ENCODE measurements around the gene TTC3. TPM values are rescaled to one million over a fixed set of nuclear protein-coding genes. Genes with fewer than 3 reads are reported as not detected.

The TTC3 gene
- total RNA-seq, 1 donor from 2014 or later: 286 TPM

DNA sequence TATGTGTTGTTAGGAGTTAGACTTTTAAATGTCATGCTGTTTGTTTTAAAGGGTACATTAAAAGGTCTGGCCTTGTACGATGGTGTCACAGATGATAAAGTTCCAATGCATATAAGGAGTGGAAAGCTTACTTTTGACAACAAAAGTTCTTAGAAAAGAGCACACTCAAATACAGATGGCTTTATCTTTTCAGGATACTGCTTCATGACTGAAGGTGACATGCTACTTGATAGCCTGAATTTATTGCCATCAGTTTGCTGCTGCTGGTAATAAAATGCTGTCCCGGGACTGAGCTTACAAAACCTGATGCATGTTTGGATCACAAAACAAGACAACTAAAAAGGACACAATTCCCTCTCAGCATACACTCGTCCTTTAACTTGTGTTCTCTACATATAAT lies 84.9 kb downstream of the TTC3 start:
- Mint-ChIP-seq H3K9me3 (no peaks in the 10 kb centered on the region), H3K27me3 (ENCODE audit: low read depth) (no peaks in the 10 kb centered on the region), H3K36me3 (peaks cover 43% of the 10 kb centered on the region), H3K4me1 (peaks cover 23% of the 10 kb centered on the region), H3K4me3 (no peak overlapping the region), H3K27ac (no peak overlapping the region)
- DNase-seq (ENCODE audit: low spot score in 2 of 2, unreplicated experiment in 2 of 2): no peak
- TF ChIP-seq, protein P1, sequence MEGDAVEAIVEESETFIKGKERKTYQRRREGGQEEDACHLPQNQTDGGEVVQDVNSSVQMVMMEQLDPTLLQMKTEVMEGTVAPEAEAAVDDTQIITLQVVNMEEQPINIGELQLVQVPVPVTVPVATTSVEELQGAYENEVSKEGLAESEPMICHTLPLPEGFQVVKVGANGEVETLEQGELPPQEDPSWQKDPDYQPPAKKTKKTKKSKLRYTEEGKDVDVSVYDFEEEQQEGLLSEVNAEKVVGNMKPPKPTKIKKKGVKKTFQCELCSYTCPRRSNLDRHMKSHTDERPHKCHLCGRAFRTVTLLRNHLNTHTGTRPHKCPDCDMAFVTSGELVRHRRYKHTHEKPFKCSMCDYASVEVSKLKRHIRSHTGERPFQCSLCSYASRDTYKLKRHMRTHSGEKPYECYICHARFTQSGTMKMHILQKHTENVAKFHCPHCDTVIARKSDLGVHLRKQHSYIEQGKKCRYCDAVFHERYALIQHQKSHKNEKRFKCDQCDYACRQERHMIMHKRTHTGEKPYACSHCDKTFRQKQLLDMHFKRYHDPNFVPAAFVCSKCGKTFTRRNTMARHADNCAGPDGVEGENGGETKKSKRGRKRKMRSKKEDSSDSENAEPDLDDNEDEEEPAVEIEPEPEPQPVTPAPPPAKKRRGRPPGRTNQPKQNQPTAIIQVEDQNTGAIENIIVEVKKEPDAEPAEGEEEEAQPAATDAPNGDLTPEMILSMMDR (IDR thresholded peaks at IDR 0.05; ENCODE audit: unreplicated experiment): no peak

DNA sequence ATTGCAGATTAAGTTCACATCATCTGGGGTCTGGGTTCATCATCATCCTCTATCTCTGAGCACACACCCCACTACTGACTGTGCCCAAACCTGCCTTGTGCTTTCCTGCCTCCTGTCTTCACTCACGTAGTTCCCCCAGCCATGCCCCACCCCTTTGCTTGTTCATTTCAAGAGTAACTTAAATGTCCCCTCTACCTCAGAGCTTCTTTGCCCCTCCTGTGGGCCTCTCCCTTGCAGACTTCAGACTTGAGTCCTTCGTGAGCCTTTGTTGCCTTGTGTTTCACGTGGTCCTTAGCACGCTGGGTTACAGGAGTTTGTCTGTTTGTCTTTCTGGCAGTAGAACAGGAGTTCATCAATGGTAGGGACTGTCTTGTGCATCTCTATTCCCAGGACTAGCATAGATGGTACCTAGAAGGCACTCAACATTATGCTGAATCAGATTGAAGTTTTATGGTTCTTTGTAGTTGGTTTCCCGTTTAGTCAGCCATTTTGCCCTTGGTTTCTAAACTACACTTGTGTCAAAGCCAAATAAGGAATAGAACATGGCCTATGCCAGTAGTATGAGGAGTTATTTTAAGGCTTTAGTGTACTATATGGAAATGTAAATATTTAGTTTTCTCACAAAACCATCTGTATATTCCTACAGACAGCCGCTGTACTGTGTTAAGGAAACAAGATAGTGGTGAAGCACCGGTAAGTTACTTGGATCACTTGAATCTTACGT lies 86.2 kb downstream of the TTC3 start:
- no peak overlapping the region for H3K27ac Mint-ChIP-seq
- DNase-seq (ENCODE audit: low spot score in 2 of 2, unreplicated experiment in 2 of 2): no peak
- TF ChIP-seq, protein P1 (IDR thresholded peaks at IDR 0.05; ENCODE audit: unreplicated experiment): no peak
- no peaks in the 10 kb centered on the region for H3K27me3 Mint-ChIP-seq (ENCODE audit: low read depth)
- peaks cover 50% of the 10 kb centered on the region for H3K36me3 Mint-ChIP-seq
- no peak overlapping the region for H3K4me3 Mint-ChIP-seq
- peaks cover 11% of the 10 kb centered on the region for H3K4me1 Mint-ChIP-seq
- no peaks in the 10 kb centered on the region for H3K9me3 Mint-ChIP-seq

DNA sequence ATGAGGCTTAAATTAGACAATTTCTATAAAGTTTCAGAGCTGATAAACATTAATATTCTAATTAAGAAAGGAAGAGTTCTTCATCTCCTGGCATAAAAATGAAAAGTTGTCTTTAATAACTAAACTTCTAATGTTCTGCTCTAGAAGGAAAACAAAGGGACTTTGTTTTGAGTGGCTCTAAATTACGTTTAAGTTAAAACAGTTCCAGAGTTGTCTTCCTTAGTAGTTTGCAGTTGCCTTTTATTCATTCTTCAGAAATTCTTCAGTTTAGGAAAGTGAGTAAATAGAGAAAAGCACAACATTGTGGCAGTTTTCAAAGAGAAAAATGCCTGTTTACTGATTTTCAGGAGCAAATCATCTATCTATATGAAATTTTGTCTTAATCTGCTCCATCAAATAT lies 86.9 kb downstream of the TTC3 start:
- TF ChIP-seq, protein P1 (IDR thresholded peaks at IDR 0.05; ENCODE audit: unreplicated experiment): no peak
- Mint-ChIP-seq H3K36me3 (peaks cover 50% of the 10 kb centered on the region), H3K9me3 (no peaks in the 10 kb centered on the region)

DNA sequence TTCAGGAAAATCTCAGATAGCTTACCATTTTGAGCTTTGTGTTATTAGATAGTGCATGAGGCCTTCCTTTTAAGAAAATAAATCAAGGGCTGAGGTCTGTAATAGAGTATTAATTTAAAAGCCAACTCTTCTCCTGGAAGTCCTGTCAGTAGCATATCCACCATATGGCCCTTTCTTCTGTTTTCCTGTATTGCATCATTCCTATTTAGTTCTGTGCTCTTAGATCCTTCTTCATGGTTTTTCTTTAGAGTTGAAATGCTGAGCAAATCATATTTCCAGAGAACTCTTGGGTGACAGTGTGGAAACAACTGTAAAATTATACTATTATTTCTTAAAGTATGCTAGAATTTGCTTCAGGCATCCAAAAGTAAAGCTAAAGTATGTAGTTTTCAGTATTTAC lies 91.7 kb downstream of the TTC3 start:
- Mint-ChIP-seq H3K27me3 (ENCODE audit: low read depth) (no peaks in the 10 kb centered on the region), H3K4me3 (no peak overlapping the region), H3K36me3 (peaks cover 46% of the 10 kb centered on the region), H3K4me1 (no peaks in the 10 kb centered on the region), H3K27ac (no peak overlapping the region), H3K9me3 (no peaks in the 10 kb centered on the region)
- no peak for DNase-seq (ENCODE audit: low spot score in 2 of 2, unreplicated experiment in 2 of 2)
- TF ChIP-seq, protein P1 (IDR thresholded peaks at IDR 0.05; ENCODE audit: unreplicated experiment): no peak

More for the DNA sequence above, 86.9 kb downstream of the TTC3 start:
- no peak overlapping the region for H3K27ac Mint-ChIP-seq
- no peak for DNase-seq (ENCODE audit: low spot score in 2 of 2, unreplicated experiment in 2 of 2)
- H3K27me3 Mint-ChIP-seq (ENCODE audit: low read depth): no peaks in the 10 kb centered on the region
- peaks cover 8% of the 10 kb centered on the region for H3K4me1 Mint-ChIP-seq
- no peak overlapping the region for H3K4me3 Mint-ChIP-seq

DNA sequence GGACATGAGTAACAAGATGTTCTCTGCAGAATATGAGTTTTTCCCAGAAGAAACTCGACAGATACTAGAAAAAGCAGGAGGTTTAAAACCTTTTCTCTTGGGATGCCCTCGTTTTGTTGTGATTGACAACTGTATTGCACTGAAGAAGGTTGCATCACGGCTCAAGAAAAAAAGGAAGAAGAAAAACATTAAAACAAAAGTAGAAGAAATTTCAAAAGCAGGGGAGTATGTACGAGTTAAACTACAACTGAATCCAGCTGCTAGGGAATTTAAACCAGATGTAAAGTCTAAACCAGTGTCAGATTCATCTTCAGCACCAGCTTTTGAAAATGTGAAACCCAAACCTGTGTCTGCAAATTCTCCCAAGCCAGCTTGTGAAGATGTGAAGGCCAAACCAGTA lies 92.5 kb downstream of the TTC3 start:
- Mint-ChIP-seq H3K36me3 (peaks cover 48% of the 10 kb centered on the region), H3K27me3 (ENCODE audit: low read depth) (no peaks in the 10 kb centered on the region), H3K9me3 (no peaks in the 10 kb centered on the region), H3K4me1 (no peaks in the 10 kb centered on the region), H3K4me3 (no peak overlapping the region), H3K27ac (no peak overlapping the region)
- TF ChIP-seq, protein P1 (IDR thresholded peaks at IDR 0.05; ENCODE audit: unreplicated experiment): no peak
- DNase-seq (ENCODE audit: low spot score in 2 of 2, unreplicated experiment in 2 of 2): no peak

All from mesothelial cell of epicardium (in vitro differentiated cells).